NCI-H226 (cell line): ENCODE data around the gene MAP4K5.
A peak's percentile ranks its signal among the peaks of the same experiment; 100 is the strongest.

Experiments
- DNase-seq: peaks from one replicate; pipeline ENCODE4 v3.0.0-alpha.2; 2015

The MAP4K5 gene

DNA sequence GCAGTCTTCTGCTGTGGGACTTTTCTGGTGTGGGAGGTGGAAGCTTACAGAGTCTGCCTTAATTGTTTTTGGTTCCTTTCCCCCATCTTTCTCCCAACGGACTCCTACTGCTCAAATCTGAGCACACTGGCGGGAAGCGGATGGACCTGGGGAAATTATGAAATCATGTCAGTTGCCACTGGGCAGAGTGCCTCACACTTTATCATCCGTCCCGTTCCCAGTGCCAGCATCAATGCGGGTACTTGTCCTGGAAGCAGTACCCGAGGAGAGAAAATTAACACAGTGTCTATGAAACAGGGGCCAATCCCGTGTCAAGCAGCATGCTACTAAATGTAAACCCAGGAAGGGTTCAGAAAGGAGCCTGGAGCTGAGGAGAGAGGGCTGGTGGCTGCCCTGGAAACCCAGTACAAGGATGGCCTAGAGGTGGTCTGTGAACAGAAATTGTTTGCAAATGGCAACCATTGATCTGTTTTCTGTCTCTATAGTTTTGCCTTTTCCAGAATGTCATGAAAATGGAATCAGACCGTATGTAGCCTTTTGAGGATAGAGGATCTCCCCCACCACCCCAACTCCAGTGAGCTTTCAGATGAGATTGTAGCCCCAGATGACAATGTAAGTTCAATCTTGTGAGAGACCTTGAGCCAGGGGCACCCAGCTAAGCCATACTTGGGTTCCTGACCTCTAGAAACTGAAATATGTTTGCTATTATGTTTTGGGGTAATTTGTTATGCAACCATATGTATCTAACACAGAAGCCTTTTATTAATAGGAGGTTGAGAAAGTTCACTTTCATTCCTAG lies 134.8 kb downstream of the MAP4K5 start:
- DNase-seq: no peak

DNA sequence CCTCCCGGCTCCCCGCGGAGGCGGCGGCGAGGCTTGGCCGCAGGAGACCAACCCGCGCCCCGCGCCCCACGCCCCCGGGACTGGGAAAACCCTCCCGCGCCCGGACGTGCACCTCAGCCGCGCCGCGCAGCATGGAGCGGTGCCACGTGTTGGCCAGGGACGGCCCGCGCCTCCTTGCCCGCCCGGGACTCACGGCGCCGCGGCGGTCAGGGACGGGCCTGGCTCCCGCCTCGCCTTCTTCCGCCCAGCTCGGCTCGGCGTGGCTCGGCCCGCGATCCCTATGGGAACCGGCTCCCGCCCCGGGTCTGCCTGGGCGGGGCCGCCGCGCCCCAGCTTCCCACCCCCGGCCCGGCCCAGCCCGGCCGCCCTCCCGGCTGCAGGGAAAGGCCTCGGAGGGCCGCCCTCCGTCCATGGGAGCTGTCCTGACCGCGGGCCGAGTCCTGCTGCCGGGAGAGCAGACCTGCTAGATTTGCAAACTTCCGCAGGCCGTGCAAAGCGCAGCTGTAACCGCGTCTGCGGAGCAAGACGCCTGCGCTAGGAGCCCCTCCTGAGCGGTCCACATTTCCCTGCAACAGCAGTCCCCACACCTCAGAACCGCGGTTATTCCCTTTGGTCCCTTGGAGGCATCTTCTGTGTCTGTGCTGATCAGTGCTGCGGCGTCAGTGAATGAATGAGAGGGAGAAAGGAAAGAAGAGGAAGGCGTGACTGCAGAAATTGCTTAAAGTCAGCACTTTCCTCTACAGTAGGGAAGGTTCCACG lies 135.6 kb downstream of the MAP4K5 start, which contains the start of gene CDKL1:
CDKL1 (minus strand) TSS at position 251 of the 759 bp plus-strand sequence. CDS start 1,013 bp downstream, outside the sequence.
- DNase-seq: peak; percentile 61

DNA sequence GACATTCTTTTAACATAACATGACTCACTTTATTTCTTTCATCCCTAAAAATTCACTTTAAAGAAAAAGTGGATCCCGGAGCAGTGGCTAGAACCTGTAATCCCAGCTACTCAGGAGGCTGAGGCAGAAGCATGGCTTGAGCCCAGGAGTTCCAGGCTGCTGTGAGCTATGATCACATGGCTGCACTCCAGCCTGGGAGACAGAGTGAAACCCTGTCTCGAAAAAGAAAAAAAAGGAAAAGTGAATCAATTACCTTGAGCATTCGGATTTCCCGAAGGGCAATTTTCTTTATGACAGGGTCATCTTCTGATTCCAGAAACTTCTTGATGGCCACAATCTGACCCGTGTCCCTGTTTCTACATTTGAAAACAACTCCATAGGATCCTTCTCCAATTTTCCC lies 136.9 kb downstream of the MAP4K5 start:
- DNase-seq: no peak

DNA sequence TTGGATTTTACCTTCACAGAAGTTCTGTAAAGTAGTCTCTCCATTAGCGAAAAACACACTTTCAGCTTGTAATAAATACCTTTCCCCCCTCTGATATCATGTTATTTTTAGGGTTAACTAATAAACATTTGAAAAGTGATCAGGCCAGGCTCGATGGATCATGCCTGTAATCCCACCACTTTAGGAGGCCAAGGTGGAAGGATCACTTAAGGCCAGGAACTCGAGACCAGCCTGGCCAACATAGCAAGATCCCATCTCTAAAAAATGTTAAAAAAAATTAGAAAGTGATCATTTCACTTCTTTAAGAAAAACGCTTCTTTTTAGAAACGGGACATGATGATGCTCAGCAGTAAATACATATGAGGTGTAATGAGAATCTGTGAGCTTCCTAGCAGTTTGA lies 137.7 kb downstream of the MAP4K5 start:
- no peak for DNase-seq

DNA sequence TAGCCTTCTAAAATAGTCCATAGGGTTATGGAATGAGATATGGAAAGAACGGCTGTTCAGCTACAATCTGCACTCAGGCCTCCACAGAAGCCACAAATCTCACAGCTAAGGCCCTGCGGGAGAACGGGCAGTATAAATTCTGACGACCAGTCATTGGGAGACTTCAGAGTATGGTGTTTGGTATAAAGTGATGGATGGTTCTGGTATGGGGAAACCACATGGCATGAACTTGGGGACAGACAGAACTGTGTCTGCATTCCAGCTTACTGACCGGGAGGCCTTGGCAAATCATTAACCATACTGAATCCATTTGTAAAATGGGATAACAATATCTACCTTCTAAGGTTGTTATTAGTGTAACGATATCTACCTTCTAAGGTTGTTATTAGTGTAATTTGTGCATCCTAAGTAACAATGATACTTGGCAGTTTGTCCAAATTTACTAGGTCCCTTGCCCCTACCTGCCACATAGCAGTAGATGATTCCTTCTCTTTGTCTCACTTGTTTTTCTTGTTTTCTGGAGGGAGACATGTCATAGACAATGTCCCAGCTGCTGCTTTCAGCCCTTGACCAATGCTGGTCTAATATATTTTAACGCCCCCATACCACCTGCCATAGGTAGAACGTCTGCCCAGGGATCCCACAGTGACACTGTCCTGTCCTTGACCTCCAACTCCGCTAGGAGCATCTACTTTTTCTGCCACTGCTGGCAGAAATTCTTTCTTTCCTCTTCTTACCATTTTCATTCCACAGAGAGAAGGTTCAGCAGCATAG lies 142.5 kb downstream of the MAP4K5 start:
- DNase-seq: no peak

DNA sequence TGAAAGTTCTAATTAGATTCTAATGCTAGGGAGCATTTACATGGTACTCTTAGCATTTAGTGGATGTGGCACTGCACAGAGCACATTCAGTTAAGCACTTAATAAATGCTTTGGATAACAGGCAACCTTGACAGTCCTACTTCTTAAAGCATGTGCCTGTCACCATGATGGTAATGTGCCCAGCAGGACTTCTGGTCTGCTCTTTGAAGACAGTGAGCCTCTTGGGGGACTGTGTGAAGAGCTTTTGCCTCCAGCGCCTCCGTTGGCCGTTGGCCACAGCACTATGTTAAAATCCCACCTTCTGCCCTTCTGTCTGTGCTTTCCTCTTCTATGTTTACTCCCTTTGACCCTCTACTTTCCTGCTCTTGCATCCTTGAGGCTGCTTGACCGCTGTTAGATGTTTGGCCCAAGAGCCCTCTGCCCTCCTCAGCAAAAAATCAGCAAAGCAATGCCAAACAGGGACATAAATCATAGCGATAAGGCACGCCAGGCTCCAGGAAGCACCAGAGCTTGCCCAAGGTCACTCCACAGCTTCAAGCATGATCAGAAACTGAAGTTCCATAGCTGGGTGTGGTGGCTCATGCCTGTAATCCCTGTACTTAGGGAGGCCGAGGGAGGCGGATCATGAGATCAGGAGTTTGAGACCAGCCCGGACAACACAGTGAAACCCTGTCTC lies 144.0 kb downstream of the MAP4K5 start:
- DNase-seq: no peak

DNA sequence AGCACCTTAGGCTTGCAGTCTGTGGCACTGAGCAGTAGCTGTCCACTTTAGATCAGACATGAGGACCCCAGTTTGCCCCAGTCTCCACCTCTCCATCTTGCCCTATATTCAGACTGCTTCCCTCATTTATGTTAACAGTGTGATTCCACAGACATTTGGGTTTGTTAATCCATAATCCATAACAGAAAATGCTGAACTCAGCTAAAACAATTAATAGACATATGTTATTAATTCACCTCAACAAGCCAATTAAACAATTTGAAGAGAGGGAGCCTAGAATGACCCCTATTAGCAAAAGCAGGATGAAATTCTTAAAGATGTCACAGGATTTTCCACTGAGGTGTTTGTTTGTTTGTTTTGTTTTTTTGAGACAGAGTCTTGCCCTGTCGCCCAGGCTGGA lies 144.8 kb downstream of the MAP4K5 start:
- DNase-seq: no peak

DNA sequence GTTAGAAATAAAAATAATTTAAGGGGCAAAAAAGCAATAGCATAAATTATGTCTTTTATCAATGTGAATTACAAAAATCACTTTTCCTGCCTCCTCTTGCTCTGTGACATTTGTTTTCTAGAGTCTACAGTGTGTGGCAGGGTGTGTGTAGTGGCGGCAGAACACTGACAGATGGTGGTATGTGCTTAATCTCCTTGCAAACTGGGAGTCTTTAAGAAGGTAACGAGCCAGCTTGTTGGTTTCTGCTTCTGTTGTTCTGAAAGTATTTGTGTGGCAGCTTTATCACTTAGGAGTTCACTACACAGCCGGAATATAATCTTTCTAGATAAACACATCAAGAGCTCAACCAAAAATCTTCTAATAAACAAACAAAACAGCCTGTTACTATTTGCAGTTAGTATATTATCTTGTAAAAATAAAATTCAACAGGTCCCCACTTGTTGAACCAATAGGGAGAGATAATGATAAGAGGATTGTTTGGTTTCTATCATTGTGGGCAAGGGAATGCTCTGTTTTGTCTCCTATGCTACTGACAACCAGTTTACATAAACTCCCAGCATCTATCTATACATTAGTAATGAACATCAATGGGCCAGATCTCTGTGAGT lies 148.6 kb downstream of the MAP4K5 start:
- no peak for DNase-seq

DNA sequence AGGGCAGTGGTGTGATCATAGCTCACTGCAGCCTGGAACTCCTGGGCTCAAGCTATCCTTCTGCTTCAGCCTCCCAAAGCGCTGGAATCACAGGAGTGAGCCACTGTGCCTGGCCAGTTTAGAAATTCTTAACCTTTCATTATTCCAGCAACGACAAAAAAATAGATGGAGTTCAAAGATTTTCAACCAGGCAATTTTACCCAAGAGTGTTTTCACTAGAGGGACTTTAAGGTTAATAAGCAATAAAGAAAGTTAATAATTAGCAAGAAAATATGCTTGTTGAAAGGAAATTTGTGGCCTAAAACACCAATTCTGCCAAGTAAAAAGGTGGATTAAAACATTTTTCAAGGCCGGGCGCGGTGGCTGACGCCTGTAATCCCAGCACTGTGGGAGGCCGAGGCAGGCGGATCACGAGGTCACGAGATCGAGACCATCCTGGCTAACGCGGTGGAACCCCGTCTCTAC lies 150.5 kb downstream of the MAP4K5 start:
- no peak for DNase-seq

DNA sequence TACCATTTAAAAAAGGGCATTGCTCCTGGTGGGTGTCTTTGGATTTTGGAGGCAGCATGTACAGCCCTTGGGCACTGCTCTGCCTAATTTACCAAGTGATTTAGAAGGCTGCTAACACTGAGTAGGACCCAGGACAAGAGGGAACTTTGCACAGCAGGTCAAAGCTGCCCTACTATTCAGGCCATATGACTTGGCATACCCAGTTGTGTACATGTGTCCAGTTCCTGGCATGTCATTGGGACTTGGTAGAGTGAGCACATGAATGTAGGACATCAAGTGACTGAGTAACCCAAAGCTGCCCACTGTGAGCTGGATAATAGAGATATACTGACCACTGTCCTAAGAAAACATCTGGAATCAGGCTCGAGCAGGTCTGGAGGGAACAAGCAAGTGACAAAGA lies 151.4 kb downstream of the MAP4K5 start:
- DNase-seq: no peak

DNA sequence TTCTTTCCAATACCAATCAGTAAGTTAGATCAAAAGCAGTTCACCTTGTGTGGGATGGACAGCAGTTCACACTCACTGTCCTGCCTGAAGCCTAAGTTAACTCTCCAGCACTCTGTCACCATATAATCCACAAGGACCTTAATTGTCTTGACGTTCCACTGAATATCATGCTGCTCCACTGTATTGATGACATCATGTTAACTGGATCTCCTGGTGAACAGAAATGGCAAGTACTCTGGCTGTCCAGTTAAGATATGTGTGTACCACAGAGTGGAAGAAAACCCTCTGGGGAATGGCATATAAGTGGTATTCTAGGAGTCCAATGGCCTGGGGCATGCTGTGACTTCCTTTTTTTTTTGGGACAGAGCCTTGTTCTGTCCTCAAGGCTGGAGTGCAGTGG lies 151.9 kb downstream of the MAP4K5 start:
- DNase-seq: no peak

DNA sequence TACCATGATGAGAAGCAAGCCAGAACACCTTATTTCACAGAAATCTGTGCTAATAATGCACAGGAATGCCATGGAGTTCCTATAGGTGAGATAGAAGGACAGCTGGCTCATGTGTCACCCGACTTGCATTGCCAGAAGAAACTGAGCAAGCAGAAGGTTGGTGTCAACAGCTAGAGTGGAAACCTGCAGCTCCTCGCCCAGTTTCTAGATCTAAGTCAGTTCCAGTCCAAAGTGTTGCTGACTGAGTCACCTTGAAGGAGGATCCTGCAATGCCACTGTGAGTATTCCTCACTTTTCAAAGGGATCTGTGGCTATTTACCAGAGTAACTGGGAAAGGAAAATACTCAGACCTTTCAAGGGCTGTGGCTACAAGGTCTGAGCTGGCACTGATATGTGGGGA lies 152.8 kb downstream of the MAP4K5 start:
- no peak for DNase-seq

DNA sequence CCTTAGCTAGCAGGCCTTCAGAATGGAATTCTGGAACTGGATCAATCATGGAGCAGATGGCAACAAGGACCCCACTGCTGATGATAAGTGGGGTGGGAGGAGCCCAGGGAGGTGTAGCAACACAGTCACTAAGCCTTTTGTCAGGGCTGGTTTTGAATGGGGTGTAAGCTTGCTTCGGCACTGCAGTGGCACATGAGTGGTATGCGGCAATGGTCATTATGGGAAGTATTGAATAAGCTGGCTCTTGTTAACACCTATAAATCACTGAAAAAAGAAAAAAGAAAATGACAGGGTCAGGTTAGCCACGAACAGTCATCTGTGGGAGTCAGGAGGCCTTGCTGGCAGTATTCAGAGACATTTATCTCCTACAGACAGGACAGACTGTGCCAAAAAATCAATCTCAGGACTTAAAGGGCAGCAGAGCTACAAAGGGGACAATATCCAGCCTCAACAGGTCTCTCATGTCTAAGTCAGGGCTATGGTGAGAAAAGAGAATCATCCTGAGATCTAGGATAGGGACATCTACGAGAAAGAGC lies 154.8 kb downstream of the MAP4K5 start:
- DNase-seq: no peak

DNA sequence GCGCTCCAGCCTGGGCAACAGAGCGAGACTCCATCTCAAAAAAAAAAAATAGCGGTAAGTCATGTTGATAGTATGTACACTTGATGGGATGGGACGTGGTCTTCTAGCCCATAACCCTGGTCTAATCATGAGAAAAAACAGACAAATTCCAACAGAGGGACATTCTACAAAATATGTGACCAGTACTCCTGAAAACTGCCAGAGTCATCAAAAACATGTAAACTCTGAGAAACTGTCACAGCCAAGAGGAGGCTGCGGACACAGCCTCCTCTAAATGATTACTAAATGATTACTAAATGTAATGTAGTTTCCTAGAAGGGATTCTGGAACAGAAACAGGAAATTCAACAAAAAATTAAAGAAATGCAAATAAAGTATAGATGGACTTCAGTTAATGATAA lies 156.6 kb downstream of the MAP4K5 start:
- DNase-seq: no peak

DNA sequence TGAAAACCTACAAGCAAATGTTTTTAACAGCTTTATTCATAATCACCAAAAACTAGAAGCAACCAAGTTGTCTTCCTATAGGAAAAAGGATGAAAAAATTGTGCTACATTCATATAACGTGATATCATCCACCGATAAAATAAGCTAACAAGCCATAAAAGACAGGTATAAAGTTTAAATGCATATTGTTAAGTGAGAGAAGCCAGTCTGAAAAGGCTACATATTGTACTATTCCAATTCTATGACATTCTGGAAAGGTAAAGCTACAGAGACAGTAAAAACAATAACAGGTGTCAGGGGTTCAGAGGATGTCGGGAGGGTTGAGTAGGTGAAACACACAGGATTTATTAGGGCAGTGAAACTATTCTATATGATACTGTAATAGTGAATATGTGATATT lies 158.4 kb downstream of the MAP4K5 start:
- DNase-seq: no peak

DNA sequence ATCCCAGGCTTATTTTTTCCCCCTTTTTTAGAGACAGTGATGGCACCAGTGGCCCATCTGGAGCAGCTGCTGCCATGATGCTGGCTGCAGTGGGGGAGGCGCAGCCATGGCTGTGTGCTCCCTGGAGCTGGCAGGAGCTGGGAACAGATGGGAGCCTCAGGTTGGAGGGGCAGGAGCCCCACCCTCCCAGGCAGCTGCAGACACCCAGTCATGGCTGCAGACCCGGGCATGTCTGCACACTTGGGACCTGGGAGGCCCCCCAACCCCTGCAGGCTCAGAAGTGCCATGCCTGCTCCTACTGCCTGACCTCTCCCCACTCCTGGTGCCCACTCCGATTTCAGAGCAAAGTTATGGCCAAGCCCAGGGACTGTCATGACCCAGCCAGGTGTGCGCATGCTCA lies 160.8 kb downstream of the MAP4K5 start:
- no peak for DNase-seq
